B cell (primary cell): ENCODE measurements around the gene RAB42. TPM values are rescaled to one million over a fixed set of nuclear protein-coding genes. Genes with fewer than 3 reads are reported as not detected.

ENCODE experiments used
- ATAC-seq: fragments of 200-7000 bp; cut with Tn5 transposase; one replicate; pipeline ENCODE4 v1.10.0; 2021; ENCODE audit warnings: low read depth, mild to moderate bottlenecking, moderate number of reproducible peaks, moderate library complexity
- CTCF ChIA-PET: fragments of 350-600 bp; sonication (Branson Sonifier 250); formaldehyde crosslinking; loops from one replicate; lab custom pipeline; 2021; ENCODE audit warnings: antibody characterized with exemption, inconsistent platforms; lab: Charles Lee
- POLR2A ChIA-PET: fragments of 350-600 bp; sonication (Branson Sonifier 250); formaldehyde crosslinking; loops from one replicate; lab custom pipeline; 2021; ENCODE audit warnings: antibody characterized with exemption; lab: Charles Lee
- DNase-seq: peaks from one replicate; pipeline ENCODE4 v3.0.0; 2013
- H2AFZ ChIP-seq: 2 replicates; pipeline ENCODE4 v1.6.1; 2012; ENCODE audit warnings: mild to moderate bottlenecking, low read depth, low read length; ENCODE audit not compliant: insufficient read depth, poor library complexity, severe bottlenecking
- H3K27ac ChIP-seq, 2 donors: 1 replicate in 1 of 2; 2 replicates in 1 of 2; pipeline ENCODE4 v1.5.1; 2012 to 2013; ENCODE audit warnings: low read length in 2 of 2, mild to moderate bottlenecking in 2 of 2, moderate library complexity in 1 of 2
- H3K27me3 ChIP-seq, 4 experiments: fragments of 200-600 bp in 1 of 4; sonication (generic) in 1 of 4; replicated peaks in 1 of 4; 1 replicate in 2 of 4; 2 replicates in 2 of 4; pipeline versions ENCODE4 v1.6.1 to v1.7.0; 2013 to 2016; ENCODE audit warnings: low read length in 3 of 4, mild to moderate bottlenecking in 2 of 4, mixed read lengths in 1 of 4, moderate library complexity in 1 of 4; ENCODE audit not compliant: insufficient read depth in 4 of 4, control insufficient read depth in 3 of 4; ENCODE audit errors: control extremely low read depth in 1 of 4
- H3K36me3 ChIP-seq, 2 experiments: replicated peaks in 1 of 2; 1 replicate in 1 of 2; 2 replicates in 1 of 2; pipeline versions ENCODE4 v1.6.1 to v1.7.1; 2013; ENCODE audit warnings: low read length in 1 of 2; ENCODE audit not compliant: insufficient read depth in 2 of 2, control insufficient read depth in 1 of 2; ENCODE audit errors: control extremely low read depth in 1 of 2, extremely low read depth in 1 of 2
- H3K4me1 ChIP-seq, 2 donors: fragments of 200-600 bp in 1 of 2; sonication (generic) in 1 of 2; 1 replicate in 1 of 2; 2 replicates in 1 of 2; pipeline versions ENCODE4 v1.5.1 to v1.6.1; 2013 to 2017; ENCODE audit warnings: low read length in 2 of 2; ENCODE audit not compliant: control insufficient read depth in 2 of 2, insufficient read depth in 2 of 2
- H3K4me2 ChIP-seq: replicated peaks from 2 replicates; pipeline ENCODE3; 2012; ENCODE audit warnings: mild to moderate bottlenecking, low read depth, low read length; ENCODE audit not compliant: poor library complexity, severe bottlenecking
- H3K4me3 ChIP-seq, 5 experiments: fragments of 200-600 bp in 1 of 5; sonication (generic) in 1 of 5; 1 replicate in 3 of 5; 2 replicates in 2 of 5; pipeline versions ENCODE4 v1.5.1 to v1.7.0; 2011 to 2016; ENCODE audit warnings: low read length in 4 of 5, mild to moderate bottlenecking in 4 of 5, low read depth in 2 of 5, control low read depth in 1 of 5, moderate library complexity in 1 of 5; ENCODE audit not compliant: insufficient read depth in 1 of 5; ENCODE audit errors: control extremely low read depth in 1 of 5, extremely low read depth in 1 of 5
- H3K79me2 ChIP-seq: fragments of 200-600 bp; sonication (generic); one replicate; pipeline ENCODE4 v1.6.0; 2016; ENCODE audit warnings: low read length; ENCODE audit not compliant: control insufficient read depth, insufficient read depth
- H3K9ac ChIP-seq: fragments of 200-600 bp; sonication (generic); 2 replicates; pipeline ENCODE4 v1.6.1; 2017; ENCODE audit warnings: mild to moderate bottlenecking, low read length, moderate library complexity
- H3K9me3 ChIP-seq, 3 donors: one replicate each; pipeline versions ENCODE4 v1.6.1 to v1.7.1; 2013; ENCODE audit warnings: low read length in 2 of 3; ENCODE audit not compliant: control insufficient read depth in 2 of 3, insufficient read depth in 1 of 3; ENCODE audit errors: control extremely low read depth in 1 of 3
- H4K20me1 ChIP-seq: 2 replicates; pipeline ENCODE4 v1.6.0; 2012; ENCODE audit warnings: mild to moderate bottlenecking, low read length; ENCODE audit not compliant: insufficient read depth, control insufficient read depth, poor library complexity, severe bottlenecking
- H3K27ac Mint-ChIP-seq: one replicate; pipeline ENCODE4 v1.8.0; 2021; ENCODE audit warnings: mixed read lengths
- H3K27me3 Mint-ChIP-seq: one replicate; pipeline ENCODE4 v1.8.0; 2021; ENCODE audit warnings: mixed read lengths
- H3K4me1 Mint-ChIP-seq: one replicate; pipeline ENCODE4 v1.8.0; 2021; ENCODE audit warnings: mixed read lengths
- H3K4me3 Mint-ChIP-seq: one replicate; pipeline ENCODE4 v1.8.0; 2021; ENCODE audit warnings: mixed read lengths
- H3K9me3 Mint-ChIP-seq: one replicate; pipeline ENCODE4 v1.8.0; 2022; ENCODE audit warnings: mixed read lengths; ENCODE audit not compliant: insufficient read depth
- CTCF ChIP-seq: fragments of 200-600 bp; IDR thresholded peaks from one replicate; pipeline ENCODE4 v1.8.0; 2022; ENCODE audit warnings: antibody characterized with exemption, mild to moderate bottlenecking
- EZH2 ChIP-seq: IDR thresholded peaks from 2 replicates; pipeline ENCODE4 v1.6.1; 2012; ENCODE audit warnings: borderline replicate concordance, low read depth, mild to moderate bottlenecking, moderate library complexity, low read length; ENCODE audit not compliant: insufficient read depth, poor library complexity, severe bottlenecking
- WGBS: methylation state at CpG from one replicate; pipeline ENCODE4 v1.1.5; 2013; ENCODE audit warnings: missing lambda C conversion rate; ENCODE audit not compliant: insufficient coverage; 5-methylcytosine and 5-hydroxymethylcytosine counted together
- intact Hi-C: fragments of 100-400 bp; cut with micrococcal nuclease; formaldehyde crosslinking; loops from one replicate; pipeline ENCODE4 v1.10.0; 2022
- polyA plus RNA-seq: library from polyadenylated mRNA; depleted of rRNA; stranded (reverse); fragments of >200 nt; gene quantifications from 2 replicates; pipeline ENCODE4 v1.2.3, GENCODE V29; 2012
- total RNA-seq, 2 donors: library from RNA; stranded (reverse); fragments of 120-200 nt in 1 of 2; gene quantifications; 1 replicate in 1 of 2; 2 replicates in 1 of 2; pipeline versions ENCODE4 v1.2.3 to v1.2.4, GENCODE V29; 2013 to 2022

Gene RAB42
- total and polyA plus RNA-seq, 2 donors (not counting 1 experiment from before 2014, with no cell fraction given), result not detected

- intact Hi-C loops, result no loop called here
- Histone ChIP-seq H3K4me3 (no peak overlapping the region), H3K9ac (no peak overlapping the region), H3K79me2 (peaks cover 5% of the 10 kb centered on the region), H3K4me2 (no peak overlapping the region), H3K27me3 (no peaks in the 10 kb centered on the region), H3K4me1 (no peaks in the 10 kb centered on the region), H2AFZ (no peak overlapping the region), H4K20me1 (peaks cover 9% of the 10 kb centered on the region), H3K9me3 (no peaks in the 10 kb centered on the region), H3K27ac (no peak overlapping the region), H3K36me3 (peaks cover 12 to 53% of the 10 kb centered on the region in 2 experiments)
- no peaks in the 10 kb centered on the region for H3K9me3 Mint-ChIP-seq
- ChIA-PET CTCF (no interaction called here), POLR2A (no interaction called here)
- H3K4me3 Mint-ChIP-seq, result no peak overlapping the region
- H3K27me3 Mint-ChIP-seq, result no peaks in the 10 kb centered on the region
- H3K27ac Mint-ChIP-seq, result no peak overlapping the region
- TF ChIP-seq CTCF (no peak), EZH2 (no peak)
- H3K4me1 Mint-ChIP-seq, result peaks cover 7% of the 10 kb centered on the region
- WGBS, result 100% methylated on average over 9 of the region's 11 CpGs
- no peak for DNase-seq
- no peak for ATAC-seq
These were observed 18.5 kb upstream of the RAB42 start for GRCh38 chr1:28573564-28573963.

GRCh38 chr1:28577052-28577678 is 14.9 kb upstream of the RAB42 start:
- H3K4me3 Mint-ChIP-seq, result no peak overlapping the region
- Histone ChIP-seq H3K4me1 (peaks cover 15 to 21% of the 10 kb centered on the region in 2 donors), H3K9me3 (no peaks in the 10 kb centered on the region), H3K4me3 (no peak overlapping the region), H3K4me2 (no peak overlapping the region), H3K79me2 (peaks cover 29% of the 10 kb centered on the region), H3K27ac (peak overlapping the region in 1 of 2 donors; percentile 4), H3K36me3 (peaks cover 16 to 50% of the 10 kb centered on the region in 2 experiments), H3K9ac (no peak overlapping the region), H4K20me1 (peaks cover 40% of the 10 kb centered on the region), H3K27me3 (no peaks in the 10 kb centered on the region), H2AFZ (no peak overlapping the region)
- H3K9me3 Mint-ChIP-seq, result no peaks in the 10 kb centered on the region
- POLR2A ChIA-PET, result interaction anchor here (1.2 kb wide), 1 partner anchor 71 kb away, joined by 3 read pairs; the partner anchor contains the start of gene RNU11
- ATAC-seq (no peak), DNase-seq (peak; percentile 21)
- intact Hi-C loops, result no loop called here
- H3K4me1 Mint-ChIP-seq, result peaks cover 30% of the 10 kb centered on the region
- no peaks in the 10 kb centered on the region for H3K27me3 Mint-ChIP-seq
- no peak for TF ChIP-seq CTCF
- no peak for TF ChIP-seq EZH2
- WGBS, result 100% methylated on average over 1 of the region's 1 CpG
- CTCF ChIA-PET, result interaction anchor here (0.9 kb wide), 1 partner anchor 64 kb away, joined by 3 read pairs; no protein-coding TSS in a partner anchor
- H3K27ac Mint-ChIP-seq, result no peak overlapping the region
